OCI-LY3 (cell line): ENCODE data around the gene NOL3.

ENCODE experiments used
- H2AFZ ChIP-seq: fragments of 200-600, 300-600 bp; shearing (Covaris generic); 2 replicates; pipeline ENCODE4 v1.6.0; 2014; ENCODE audit warnings: antibody characterized with exemption, low read depth, low read length
- H3K27ac ChIP-seq: fragments of 200-600, 300-600 bp; sonication (generic); 2 replicates; pipeline ENCODE4 v1.5.1; 2014; ENCODE audit warnings: mild to moderate bottlenecking, low read length, moderate library complexity, mixed read lengths
- H3K27me3 ChIP-seq: fragments of 200-600, 300-600 bp; sonication (generic); 2 replicates; pipeline ENCODE4 v1.6.1; 2014; ENCODE audit warnings: low read depth, low read length, mixed read lengths
- H3K36me3 ChIP-seq: fragments of 200-600, 300-600 bp; sonication (generic); replicated peaks from 2 replicates; pipeline ENCODE3; 2014; ENCODE audit warnings: low read depth, low read length, mixed read lengths
- H3K4me1 ChIP-seq: fragments of 300-600, 200-600 bp; sonication (generic); 2 replicates; pipeline ENCODE4 v1.6.1; 2014; ENCODE audit warnings: low read length, mixed read lengths
- H3K4me2 ChIP-seq: fragments of 200-600, 300-600 bp; sonication (generic); 2 replicates; pipeline ENCODE4 v1.6.1; 2014; ENCODE audit warnings: low read length, mixed read lengths
- H3K4me3 ChIP-seq: fragments of 300-600, 200-600 bp; sonication (generic); 2 replicates; pipeline ENCODE4 v1.5.1; 2014; ENCODE audit warnings: antibody characterized with exemption, mild to moderate bottlenecking, low read length, moderate library complexity
- H3K79me2 ChIP-seq: fragments of 300-600, 200-600 bp; shearing (Covaris generic); 2 replicates; pipeline ENCODE4 v1.6.1; 2014; ENCODE audit warnings: mild to moderate bottlenecking, low read length, mixed read lengths
- H3K9ac ChIP-seq: fragments of 300-600, 200-600 bp; shearing (Covaris generic); 2 replicates; pipeline ENCODE4 v1.6.0; 2014; ENCODE audit warnings: mild to moderate bottlenecking, low read length, moderate library complexity
- H3K9me3 ChIP-seq: fragments of 200-600, 300-600 bp; shearing (Covaris generic); 2 replicates; pipeline ENCODE4 v1.6.1; 2014; ENCODE audit warnings: low read length, mixed read lengths; ENCODE audit not compliant: insufficient read depth
- H4K20me1 ChIP-seq: fragments of 200-600, 300-600 bp; sonication (generic); 2 replicates; pipeline ENCODE4 v1.6.1; 2016; ENCODE audit warnings: low read length, mixed read lengths; ENCODE audit not compliant: insufficient read depth
- CTCF ChIP-seq: fragments of 200-600, 300-600 bp; sonication (generic); IDR thresholded peaks from 2 replicates; pipeline ENCODE4 v1.5.1; 2014; ENCODE audit warnings: antibody characterized with exemption, low read length, low read depth
- EZH2phosphoT487 ChIP-seq: fragments of 200-600 bp; shearing (Covaris generic); IDR thresholded peaks from 2 replicates; pipeline ENCODE4 v1.6.1; 2018; ENCODE audit warnings: antibody characterized with exemption, mixed run types, low read depth

NOL3 gene

GRCh38 chr16:67206838-67207248, 36.5 kb downstream of the NOL3 start:
- Histone ChIP-seq H4K20me1 (0 out of 2 replicates have a peak, but pooled peaks cover 3% of the 10 kb centered on the region), H3K36me3 (peaks cover 12% of the 10 kb centered on the region), H2AFZ (no peak overlapping the region), H3K9ac (no peak overlapping the region), H3K27me3 (no peaks in the 10 kb centered on the region), H3K4me1 (no peaks in the 10 kb centered on the region), H3K9me3 (no peaks in the 10 kb centered on the region), H3K27ac (no peak overlapping the region), H3K79me2 (no peaks in the 10 kb centered on the region), H3K4me3 (no peak overlapping the region), H3K4me2 (no peak overlapping the region)
- no peak for TF ChIP-seq EZH2phosphoT487
- TF ChIP-seq CTCF, result no peak

- Histone ChIP-seq H4K20me1 (0 out of 2 replicates have a peak, but pooled peaks cover 3% of the 10 kb centered on the region), H3K36me3 (peaks cover 12% of the 10 kb centered on the region), H2AFZ (no peak overlapping the region), H3K27me3 (no peaks in the 10 kb centered on the region), H3K4me3 (no peak overlapping the region), H3K9me3 (no peaks in the 10 kb centered on the region), H3K9ac (no peak overlapping the region), H3K79me2 (no peaks in the 10 kb centered on the region), H3K4me2 (no peak overlapping the region), H3K27ac (no peak overlapping the region), H3K4me1 (no peaks in the 10 kb centered on the region)
- TF ChIP-seq EZH2phosphoT487 (no peak), CTCF (no peak)
Observed at GRCh38 chr16:67207249-67208091, 37.1 kb downstream of the NOL3 start.

- H3K4me3 ChIP-seq, result no peak overlapping the region
- no peak overlapping the region for H3K27ac ChIP-seq
- H3K79me2 ChIP-seq, result no peaks in the 10 kb centered on the region
- no peak overlapping the region for H3K4me2 ChIP-seq
- no peak for TF ChIP-seq CTCF
- no peak for TF ChIP-seq EZH2phosphoT487
- H2AFZ ChIP-seq, result no peak overlapping the region
- H3K36me3 ChIP-seq, result peaks cover 8% of the 10 kb centered on the region
- no peaks in the 10 kb centered on the region for H3K9me3 ChIP-seq
- no peaks in the 10 kb centered on the region for H3K27me3 ChIP-seq
- no peaks in the 10 kb centered on the region for H3K4me1 ChIP-seq
- 0 out of 2 replicates have a peak, but pooled peaks cover 3% of the 10 kb centered on the region for H4K20me1 ChIP-seq
- H3K9ac ChIP-seq, result no peak overlapping the region
Observed at GRCh38 chr16:67208154-67208896, 38.0 kb downstream of the NOL3 start.

- H4K20me1 ChIP-seq, result 0 out of 2 replicates have a peak, but pooled peaks cover 3% of the 10 kb centered on the region
- TF ChIP-seq EZH2phosphoT487 (no peak), CTCF (no peak)
- H3K36me3 ChIP-seq, result no peaks in the 10 kb centered on the region
- H3K4me2 ChIP-seq, result no peak overlapping the region
- H3K79me2 ChIP-seq, result no peaks in the 10 kb centered on the region
- H3K27ac ChIP-seq, result no peak overlapping the region
- no peaks in the 10 kb centered on the region for H3K27me3 ChIP-seq
- H2AFZ ChIP-seq, result no peak overlapping the region
- H3K9me3 ChIP-seq, result no peaks in the 10 kb centered on the region
- H3K4me1 ChIP-seq, result no peaks in the 10 kb centered on the region
- H3K9ac ChIP-seq, result no peak overlapping the region
- H3K4me3 ChIP-seq, result no peak overlapping the region
Observed at GRCh38 chr16:67209565-67209964, 39.2 kb downstream of the NOL3 start.
